Measurements from ENCODE around the gene C12orf75.

GRCh38 chr12:105294161-105294560, 36.3 kb upstream of the C12orf75 start:
- no peak for TF ChIP-seq TARDBP (IDR thresholded peaks at IDR 0.05)
- no peak for TF ChIP-seq FOXK2 (IDR thresholded peaks at IDR 0.05)
- TF ChIP-seq SP1 (IDR thresholded peaks at IDR 0.05), result no peak
- no peak for TF ChIP-seq BHLHE40 (IDR thresholded peaks at IDR 0.05; ENCODE audit: borderline replicate concordance)
- TF ChIP-seq L3MBTL2 (conservative IDR thresholded peaks at IDR 0.05), result no peak
- TF ChIP-seq ARNT (IDR thresholded peaks at IDR 0.05), result no peak
- TF ChIP-seq FOXM1 (IDR thresholded peaks at IDR 0.05; ENCODE audit: borderline replicate concordance), result no peak
- TF ChIP-seq ZNF384 (IDR thresholded peaks at IDR 0.05), result no peak

Data from HEK293T (cell line).